ENCODE results near the gene ADSS1.

The ADSS1 gene

DNA sequence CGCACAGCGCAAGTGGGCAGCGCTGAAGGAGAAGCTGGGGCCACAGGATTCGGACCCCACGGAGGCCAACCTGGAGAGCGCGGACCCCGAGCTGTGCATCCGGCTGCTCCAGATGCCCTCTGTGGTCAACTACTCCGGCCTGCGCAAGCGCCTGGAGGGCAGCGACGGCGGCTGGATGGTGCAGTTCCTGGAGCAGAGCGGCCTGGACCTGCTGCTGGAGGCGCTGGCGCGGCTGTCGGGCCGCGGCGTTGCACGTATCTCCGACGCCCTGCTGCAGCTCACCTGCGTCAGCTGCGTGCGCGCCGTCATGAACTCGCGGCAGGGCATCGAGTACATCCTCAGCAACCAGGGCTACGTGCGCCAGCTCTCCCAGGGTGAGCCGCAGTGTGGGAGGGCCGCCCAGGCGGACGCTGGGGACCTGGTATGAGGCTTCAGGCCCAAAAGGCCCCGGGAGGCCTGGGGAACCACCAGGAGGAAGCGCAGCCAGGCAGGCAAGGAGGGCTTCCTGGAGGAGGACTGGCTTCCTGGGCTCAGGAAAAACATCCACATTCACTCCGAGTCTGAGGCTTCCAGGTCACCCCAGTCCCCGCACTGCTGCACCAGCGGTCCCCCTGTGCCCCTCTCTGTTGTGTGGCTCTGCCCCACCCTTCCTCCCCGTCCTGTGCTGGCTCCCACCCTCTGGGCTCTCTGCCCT lies 22.5 kb upstream of the ADSS1 start:
- Histone ChIP-seq H3K9me3 (ENCODE audit: low read depth, low read length) (no peaks in the 10 kb centered on the region), H3K9ac (ENCODE audit: insufficient read length) (no peak overlapping the region), H3K36me3 (ENCODE audit: insufficient read depth, low read length) (peaks cover 16% of the 10 kb centered on the region; the same call in 1 of the 2 replicates), H3K4me3 (no peak overlapping the region), H3K27ac (no peak overlapping the region)
- TF ChIP-seq POLR2AphosphoS5 (IDR thresholded peaks at IDR 0.05; ENCODE audit: borderline replicate concordance, low read depth, low read length) (no peak), FOXP2 (optimal IDR thresholded peaks at IDR 0.05; ENCODE audit: control extremely low read depth, extremely low read length, insufficient read depth) (no peak), EZH2 (IDR thresholded peaks at IDR 0.05) (no peak)
- DNase-seq (ENCODE audit: low read depth, low spot score): no peak

DNA sequence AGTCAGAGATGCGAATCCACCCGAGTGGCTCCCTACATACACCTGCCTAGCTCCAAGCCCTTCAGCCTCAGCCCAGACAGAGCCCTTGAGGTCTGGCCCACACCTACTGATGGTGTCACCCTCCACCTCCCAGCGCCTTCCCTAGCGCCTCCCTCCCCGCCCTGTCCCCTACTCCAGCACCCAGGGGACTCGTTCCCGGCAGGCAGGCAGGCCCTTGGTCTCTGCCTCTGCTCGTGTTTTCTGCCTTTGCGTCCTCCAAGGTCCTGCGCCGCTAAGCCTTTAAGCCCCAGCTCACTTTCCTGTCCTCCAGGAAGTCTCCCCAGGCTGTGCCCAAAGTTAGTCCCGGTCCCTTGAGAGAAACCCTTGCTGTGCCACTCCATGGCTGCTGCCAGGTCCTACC lies 21.9 kb upstream of the ADSS1 start:
- H3K4me3 ChIP-seq: no peak overlapping the region
- peaks cover 16% of the 10 kb centered on the region; the same call in 1 of the 2 replicates for H3K36me3 ChIP-seq (ENCODE audit: insufficient read depth, low read length)
- H3K27ac ChIP-seq: no peak overlapping the region
- no peaks in the 10 kb centered on the region for H3K9me3 ChIP-seq (ENCODE audit: low read depth, low read length)
- no peak for DNase-seq (ENCODE audit: low read depth, low spot score)
- TF ChIP-seq POLR2AphosphoS5 (IDR thresholded peaks at IDR 0.05; ENCODE audit: borderline replicate concordance, low read depth, low read length) (no peak), FOXP2 (optimal IDR thresholded peaks at IDR 0.05; ENCODE audit: control extremely low read depth, extremely low read length, insufficient read depth) (no peak), EZH2 (IDR thresholded peaks at IDR 0.05) (no peak)
- no peak overlapping the region for H3K9ac ChIP-seq (ENCODE audit: insufficient read length)

DNA sequence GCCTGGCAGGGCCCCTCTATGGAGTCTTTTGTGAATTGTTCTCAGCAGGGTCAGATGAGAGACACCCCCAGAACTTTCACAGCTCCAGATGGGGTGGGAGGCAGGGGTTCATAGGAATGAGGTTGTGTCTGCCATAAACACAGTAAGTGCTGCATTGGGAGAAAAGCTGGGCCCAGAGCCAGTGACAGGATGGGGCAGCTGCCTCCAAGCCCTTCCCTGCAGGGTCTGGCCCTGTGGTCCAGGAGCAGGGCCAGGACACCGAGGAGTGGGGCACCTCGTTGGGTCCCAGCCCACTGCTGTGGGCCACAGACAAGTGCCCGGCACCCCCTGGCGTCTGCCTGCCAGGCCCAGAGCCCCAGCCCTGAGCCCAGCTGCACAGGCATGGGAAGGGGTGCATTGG lies 21.4 kb upstream of the ADSS1 start:
- Histone ChIP-seq H3K9ac (ENCODE audit: insufficient read length) (no peak overlapping the region), H3K4me3 (no peak overlapping the region), H3K9me3 (ENCODE audit: low read depth, low read length) (no peaks in the 10 kb centered on the region), H3K27ac (no peak overlapping the region), H3K36me3 (ENCODE audit: insufficient read depth, low read length) (peaks cover 16% of the 10 kb centered on the region; the same call in 1 of the 2 replicates)
- no peak for DNase-seq (ENCODE audit: low read depth, low spot score)
- TF ChIP-seq POLR2AphosphoS5 (IDR thresholded peaks at IDR 0.05; ENCODE audit: borderline replicate concordance, low read depth, low read length) (no peak), EZH2 (IDR thresholded peaks at IDR 0.05) (no peak), FOXP2 (optimal IDR thresholded peaks at IDR 0.05; ENCODE audit: control extremely low read depth, extremely low read length, insufficient read depth) (no peak)

DNA sequence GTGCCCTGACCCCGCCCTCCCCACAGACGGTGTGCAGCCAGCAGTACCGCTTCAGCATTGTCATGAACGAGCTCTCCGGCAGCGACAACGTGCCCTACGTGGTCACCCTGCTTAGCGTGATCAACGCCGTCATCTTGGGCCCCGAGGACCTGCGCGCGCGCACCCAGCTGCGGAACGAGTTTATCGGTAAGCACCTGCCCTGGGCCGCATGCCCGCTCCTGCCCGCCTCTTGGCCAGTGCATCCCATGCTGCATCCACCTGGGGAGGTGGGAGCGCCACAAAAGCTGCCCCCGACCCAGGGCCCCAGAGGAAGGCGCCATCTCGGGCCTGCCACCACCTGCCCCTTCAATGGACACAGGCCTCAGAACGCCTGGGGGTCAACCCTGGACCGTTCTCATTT lies 20.8 kb upstream of the ADSS1 start:
- H3K27ac ChIP-seq: no peak overlapping the region
- no peak overlapping the region for H3K9ac ChIP-seq (ENCODE audit: insufficient read length)
- H3K9me3 ChIP-seq (ENCODE audit: low read depth, low read length): no peaks in the 10 kb centered on the region
- peaks cover 16% of the 10 kb centered on the region; the same call in 1 of the 2 replicates for H3K36me3 ChIP-seq (ENCODE audit: insufficient read depth, low read length)
- TF ChIP-seq EZH2 (IDR thresholded peaks at IDR 0.05) (no peak), FOXP2 (optimal IDR thresholded peaks at IDR 0.05; ENCODE audit: control extremely low read depth, extremely low read length, insufficient read depth) (no peak), POLR2AphosphoS5 (IDR thresholded peaks at IDR 0.05; ENCODE audit: borderline replicate concordance, low read depth, low read length) (no peak)
- DNase-seq (ENCODE audit: low read depth, low spot score): no peak
- H3K4me3 ChIP-seq: no peak overlapping the region

DNA sequence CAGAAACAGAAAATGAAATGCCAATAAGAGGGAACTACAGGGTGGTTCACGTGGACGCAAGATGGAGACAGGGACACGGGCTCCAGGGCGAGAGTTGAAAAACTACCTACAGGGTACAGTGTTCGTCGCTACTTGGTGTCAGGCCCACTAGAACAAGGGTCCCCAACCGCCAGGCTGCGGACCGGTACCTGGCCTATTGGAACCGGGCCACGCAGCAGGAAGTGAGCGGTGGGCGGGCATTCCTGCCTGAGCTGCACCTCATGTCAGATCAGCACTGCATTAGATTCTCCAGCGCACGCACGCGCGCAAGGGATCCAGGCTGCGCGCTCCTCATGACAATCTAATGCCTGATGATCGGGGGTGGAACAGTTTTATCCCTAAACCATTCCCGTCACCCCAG lies 19.8 kb upstream of the ADSS1 start:
- Histone ChIP-seq H3K27ac (no peak overlapping the region), H3K9ac (ENCODE audit: insufficient read length) (no peak overlapping the region), H3K36me3 (ENCODE audit: insufficient read depth, low read length) (peaks cover 16% of the 10 kb centered on the region; the same call in 1 of the 2 replicates), H3K9me3 (ENCODE audit: low read depth, low read length) (no peaks in the 10 kb centered on the region), H3K4me3 (no peak overlapping the region)
- TF ChIP-seq FOXP2 (optimal IDR thresholded peaks at IDR 0.05; ENCODE audit: control extremely low read depth, extremely low read length, insufficient read depth) (no peak), EZH2 (IDR thresholded peaks at IDR 0.05) (no peak), POLR2AphosphoS5 (IDR thresholded peaks at IDR 0.05; ENCODE audit: borderline replicate concordance, low read depth, low read length) (no peak)
- DNase-seq (ENCODE audit: low read depth, low spot score): no peak

DNA sequence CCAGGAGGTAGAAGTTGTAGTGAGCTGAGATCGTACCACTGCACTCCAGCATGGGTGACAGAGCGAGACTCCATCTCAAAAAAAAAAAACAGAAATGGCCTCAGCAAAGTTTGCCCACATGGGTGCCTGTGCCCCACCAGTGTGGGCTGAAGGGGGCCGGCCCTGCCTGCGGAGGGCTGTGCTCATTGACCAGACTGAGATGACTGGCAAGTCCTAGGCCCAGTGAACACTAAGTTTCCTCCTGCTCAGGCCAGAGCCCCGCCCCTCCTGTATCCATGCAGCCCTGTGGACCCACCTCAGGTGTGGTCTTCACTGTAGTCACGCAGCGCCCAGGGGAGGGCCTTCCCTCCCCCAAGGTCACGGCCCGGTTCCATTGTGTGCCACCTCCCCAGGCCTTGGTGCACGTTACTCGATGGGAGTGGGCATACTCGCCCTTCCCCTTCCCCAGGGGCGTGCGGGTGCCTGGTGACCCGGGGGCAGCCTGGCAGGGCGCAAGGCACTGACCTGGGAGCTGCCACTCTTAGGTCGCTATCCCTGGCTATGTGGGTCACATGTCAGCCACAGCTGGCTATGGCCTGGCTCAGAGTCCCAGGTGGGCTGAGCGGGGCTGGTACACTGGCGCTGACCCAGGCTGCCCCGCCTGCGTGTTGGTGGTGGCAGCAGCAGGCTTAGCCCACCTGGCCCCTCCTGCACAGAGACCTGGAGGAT lies 18.5 kb upstream of the ADSS1 start:
- H3K9me3 ChIP-seq (ENCODE audit: low read depth, low read length): no peaks in the 10 kb centered on the region
- no peak overlapping the region for H3K27ac ChIP-seq
- H3K36me3 ChIP-seq (ENCODE audit: insufficient read depth, low read length): peaks cover 16% of the 10 kb centered on the region; the same call in 1 of the 2 replicates
- no peak for DNase-seq (ENCODE audit: low read depth, low spot score)
- H3K9ac ChIP-seq (ENCODE audit: insufficient read length): no peak overlapping the region
- no peak for TF ChIP-seq EZH2 (IDR thresholded peaks at IDR 0.05)
- no peak for TF ChIP-seq FOXP2 (optimal IDR thresholded peaks at IDR 0.05; ENCODE audit: control extremely low read depth, extremely low read length, insufficient read depth)
- TF ChIP-seq POLR2AphosphoS5 (IDR thresholded peaks at IDR 0.05; ENCODE audit: borderline replicate concordance, low read depth, low read length): no peak
- no peak overlapping the region for H3K4me3 ChIP-seq

DNA sequence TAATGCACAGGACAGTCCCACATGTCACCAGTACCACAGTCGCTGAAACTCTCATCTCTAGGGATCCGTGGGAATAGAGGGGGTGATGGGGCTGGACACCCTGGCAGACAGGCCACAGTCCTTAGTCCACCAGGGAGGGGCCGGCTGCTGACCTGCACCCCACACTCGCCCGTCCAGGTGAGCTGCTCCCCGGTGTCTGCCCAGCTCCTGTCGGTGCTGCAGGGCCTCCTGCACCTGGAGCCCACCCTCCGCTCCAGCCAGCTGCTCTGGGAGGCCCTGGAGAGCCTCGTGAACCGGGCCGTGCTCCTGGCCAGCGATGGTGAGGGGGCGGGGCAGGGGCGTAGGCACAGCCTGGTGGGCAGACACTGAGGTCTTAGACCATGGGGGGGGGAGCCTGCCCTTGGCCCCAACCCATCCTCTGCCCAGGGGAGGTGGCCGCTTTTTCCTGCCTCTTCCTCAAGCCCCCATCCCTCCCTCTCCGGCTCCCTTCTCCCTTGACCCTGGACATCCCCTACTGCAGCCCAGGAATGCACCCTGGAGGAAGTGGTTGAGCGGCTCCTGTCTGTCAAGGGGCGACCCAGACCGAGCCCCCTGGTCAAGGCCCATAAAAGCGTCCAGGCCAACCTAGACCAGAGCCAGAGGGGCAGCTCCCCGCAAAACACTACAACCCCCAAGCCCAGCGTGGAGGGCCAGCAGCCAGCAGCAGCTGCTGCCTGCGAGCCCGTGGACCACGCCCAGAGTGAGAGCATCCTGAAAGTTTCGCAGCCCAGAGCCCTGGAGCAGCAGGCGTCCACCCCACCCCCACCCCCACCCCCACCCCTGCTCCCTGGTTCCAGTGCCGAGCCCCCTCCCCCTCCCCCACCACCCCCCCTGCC lies 17.1 kb upstream of the ADSS1 start:
- no peaks in the 10 kb centered on the region for H3K9me3 ChIP-seq (ENCODE audit: low read depth, low read length)
- no peak overlapping the region for H3K4me3 ChIP-seq
- no peak overlapping the region for H3K27ac ChIP-seq
- TF ChIP-seq POLR2AphosphoS5 (IDR thresholded peaks at IDR 0.05; ENCODE audit: borderline replicate concordance, low read depth, low read length) (no peak), FOXP2 (optimal IDR thresholded peaks at IDR 0.05; ENCODE audit: control extremely low read depth, extremely low read length, insufficient read depth) (no peak), EZH2 (IDR thresholded peaks at IDR 0.05) (no peak)
- no peak overlapping the region for H3K9ac ChIP-seq (ENCODE audit: insufficient read length)
- DNase-seq (ENCODE audit: low read depth, low spot score): no peak
- H3K36me3 ChIP-seq (ENCODE audit: insufficient read depth, low read length): peaks cover 16% of the 10 kb centered on the region; the same call in 1 of the 2 replicates

All from SK-N-MC (cell line).